NCI-H128 (cell line): ENCODE measurements around the gene SNRK.

Experiments used
- DNase-seq: peaks from one replicate; lab custom pipeline; 2025; ENCODE audit not compliant: unreplicated experiment; lab: John Stamatoyannopoulos, UW

The SNRK gene

DNA sequence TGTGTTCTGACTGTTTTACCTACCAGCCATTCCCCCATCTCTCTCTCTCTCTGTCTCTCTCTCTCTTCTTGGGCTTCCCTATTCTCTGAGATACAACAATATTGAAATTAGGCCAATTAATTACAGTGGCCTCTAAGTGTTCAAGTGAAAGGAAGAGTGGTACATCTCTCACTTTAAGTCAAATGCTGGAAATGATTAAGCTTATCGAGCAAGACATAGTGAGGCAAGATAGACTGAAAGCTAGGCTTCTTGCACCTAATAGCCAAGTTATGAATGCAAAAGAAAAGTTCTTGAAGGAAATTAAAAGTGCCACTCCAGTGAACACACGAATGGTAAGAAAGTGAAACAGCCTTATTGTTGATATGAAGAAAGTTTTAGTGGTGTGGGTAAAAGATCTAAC, 21.3 kb downstream of the SNRK start:
- no peak for DNase-seq

DNA sequence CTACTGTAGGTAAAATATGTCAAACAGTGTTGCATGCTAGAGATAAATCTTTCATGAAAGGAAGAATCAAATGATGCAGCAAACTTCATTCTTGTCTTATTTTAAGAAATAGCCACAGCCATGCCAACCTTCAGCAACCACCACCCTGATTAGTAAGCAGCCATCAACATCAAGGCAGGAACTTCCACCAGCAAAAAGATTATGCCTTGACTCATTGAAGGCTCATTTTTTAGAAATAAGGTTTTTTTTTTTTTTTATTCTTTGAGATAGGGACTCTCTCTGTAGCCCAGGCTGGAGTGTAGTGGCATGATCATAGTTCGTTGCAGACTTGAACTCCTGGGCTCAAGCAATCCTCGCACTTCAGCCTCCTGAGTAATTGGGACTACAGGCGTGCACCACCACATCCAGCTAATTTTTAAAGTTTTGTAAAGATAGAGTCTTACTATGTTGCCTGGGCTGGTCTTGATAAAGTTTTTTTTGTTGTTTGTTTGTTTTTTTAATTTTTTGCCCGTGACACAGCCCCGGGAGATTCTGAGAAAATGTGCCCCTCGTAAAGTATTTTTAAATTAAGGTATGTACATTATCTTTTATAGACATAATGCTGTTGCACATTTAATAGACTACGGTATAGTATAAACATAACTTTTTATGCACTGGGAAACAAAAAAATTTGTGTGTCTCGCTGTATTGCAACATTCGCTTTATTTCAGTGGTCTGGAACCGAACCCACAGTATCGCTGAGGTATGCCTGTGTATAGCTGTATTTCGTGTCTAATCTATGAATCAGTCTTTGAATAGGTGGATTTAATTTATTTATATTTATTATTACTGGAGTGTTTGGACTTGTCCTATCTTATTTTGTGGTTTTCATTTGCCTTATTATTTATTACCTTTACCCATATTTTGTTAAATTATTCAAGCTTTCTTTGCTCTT, 23.3 kb downstream of the SNRK start:
- DNase-seq: no peak

DNA sequence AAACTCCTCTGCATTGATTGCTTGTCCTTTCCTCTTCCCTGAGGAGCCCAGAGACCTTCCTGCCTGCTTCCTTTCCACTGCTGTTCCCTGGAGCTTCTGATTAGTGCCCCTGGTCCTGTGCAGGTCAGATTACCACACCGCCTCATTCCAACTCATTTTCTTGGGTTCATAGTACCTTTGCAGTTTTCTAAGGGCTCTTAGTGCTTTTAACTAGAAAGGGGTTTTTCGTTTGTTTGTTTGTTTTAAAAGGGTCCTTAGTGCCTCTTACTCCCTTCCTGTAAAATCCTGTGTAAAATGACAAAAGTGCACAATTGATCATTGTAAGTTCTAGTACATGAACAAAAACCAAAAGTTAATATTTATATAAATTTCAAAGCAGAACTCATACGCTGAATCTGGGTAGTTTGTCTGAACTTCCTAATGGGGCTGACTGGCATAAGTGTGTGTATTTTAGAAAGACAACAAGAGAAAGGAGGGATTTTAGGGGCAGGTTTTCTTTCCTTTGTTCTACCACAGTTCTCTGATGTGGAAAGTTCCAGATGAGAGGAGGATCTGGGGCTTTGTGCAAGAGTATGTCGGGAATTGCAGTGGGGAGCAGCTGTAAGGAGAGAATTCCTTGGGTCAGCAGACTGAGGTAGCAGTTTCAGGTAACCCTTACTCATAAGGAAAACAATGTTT, 30.6 kb downstream of the SNRK start:
- DNase-seq: no peak

DNA sequence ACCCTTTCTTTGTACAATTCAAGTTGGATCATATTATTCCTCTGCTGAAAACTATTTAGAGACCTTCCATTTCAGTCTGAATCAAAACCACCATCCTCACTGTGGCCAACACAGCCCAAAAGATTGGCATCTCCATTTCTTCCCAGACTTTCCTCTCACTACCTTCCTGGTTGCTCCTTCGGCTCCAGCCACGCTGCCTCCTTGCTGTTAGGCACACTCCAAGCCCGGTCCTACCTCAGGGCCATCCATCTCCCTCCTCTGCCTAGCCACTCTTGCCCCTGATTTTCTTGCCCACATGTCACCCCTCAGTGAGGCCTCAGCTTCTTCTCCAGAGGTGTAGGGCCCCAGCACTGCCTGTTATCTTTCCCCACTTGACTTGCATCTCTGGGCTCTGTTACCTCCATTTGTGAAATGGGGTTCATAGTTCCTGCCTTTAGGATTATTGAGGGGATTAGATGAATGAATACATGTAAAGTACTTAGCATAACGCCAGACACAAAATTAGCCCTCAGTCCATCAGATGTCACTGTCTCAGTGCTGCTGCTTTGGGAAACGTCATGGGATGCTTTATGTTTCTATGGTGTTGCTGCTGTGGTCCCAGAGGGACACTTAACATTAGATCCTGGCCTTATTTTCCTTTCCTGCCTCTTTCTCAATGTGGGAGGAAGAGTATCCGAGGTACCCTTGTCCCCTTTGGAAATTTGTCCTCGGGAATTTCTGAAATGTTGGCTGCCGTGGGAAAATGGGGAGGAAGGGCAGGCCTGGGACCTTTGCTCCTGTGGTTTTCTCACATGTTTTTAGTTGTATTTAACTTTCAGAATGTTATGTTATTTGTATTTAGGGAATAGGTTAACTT, 31.3 kb downstream of the SNRK start:
- no peak for DNase-seq

DNA sequence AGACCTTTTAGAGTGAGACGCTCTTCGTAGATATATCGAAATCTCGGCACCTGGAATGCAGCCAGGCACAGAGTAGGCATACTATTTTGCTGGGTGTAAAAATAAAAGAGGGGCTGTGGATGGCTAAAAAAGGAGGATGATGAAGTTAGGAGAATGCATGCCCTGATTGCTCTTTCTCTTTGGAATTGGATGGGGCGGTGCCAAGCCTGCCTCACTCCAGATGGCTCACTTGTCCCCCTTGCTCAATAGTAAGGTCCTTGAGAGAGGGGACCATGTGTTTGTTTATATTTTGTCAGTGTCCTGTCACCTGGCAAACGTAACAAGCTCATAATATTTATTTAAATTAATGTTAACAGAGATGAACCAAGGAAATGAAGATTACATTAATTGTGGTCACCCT, 33.0 kb downstream of the SNRK start:
- no peak for DNase-seq

DNA sequence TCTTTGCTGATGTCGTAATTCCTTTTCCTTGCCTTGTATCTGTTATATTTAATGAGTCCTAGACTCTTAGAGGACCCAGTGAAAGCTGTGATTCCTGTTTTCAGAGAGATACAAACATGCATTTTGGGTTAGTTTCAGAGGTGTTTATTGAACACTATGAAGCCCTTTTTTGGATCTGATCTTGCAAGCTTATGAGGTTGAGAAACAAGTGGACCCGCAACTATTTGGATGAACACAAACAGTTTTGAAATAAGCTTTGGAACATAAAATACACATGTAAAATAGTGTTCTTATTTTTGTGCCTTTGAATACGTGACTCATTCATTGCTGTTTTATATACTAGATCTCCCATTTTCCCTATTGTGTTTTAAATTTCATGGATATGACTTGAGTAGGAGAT, 33.5 kb downstream of the SNRK start:
- DNase-seq: no peak

DNA sequence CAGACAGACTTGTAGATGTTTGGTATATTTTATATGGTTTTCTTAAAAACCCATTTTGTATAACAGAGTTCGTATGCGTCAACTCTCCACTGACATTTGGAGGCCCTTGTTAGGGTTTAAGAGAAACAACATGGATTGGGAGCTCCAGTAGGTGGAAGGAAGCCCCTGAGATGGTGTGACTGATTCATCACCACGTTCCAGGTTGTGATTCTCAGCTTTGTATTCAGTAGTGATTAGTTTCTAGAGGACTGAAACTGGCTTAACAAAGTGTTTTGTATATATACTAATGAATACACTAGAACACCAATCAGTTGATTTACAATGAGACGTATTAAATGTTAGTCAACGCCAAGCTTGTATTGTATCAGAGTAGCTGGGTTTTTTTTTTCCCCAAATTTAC, 33.9 kb downstream of the SNRK start:
- DNase-seq: no peak

DNA sequence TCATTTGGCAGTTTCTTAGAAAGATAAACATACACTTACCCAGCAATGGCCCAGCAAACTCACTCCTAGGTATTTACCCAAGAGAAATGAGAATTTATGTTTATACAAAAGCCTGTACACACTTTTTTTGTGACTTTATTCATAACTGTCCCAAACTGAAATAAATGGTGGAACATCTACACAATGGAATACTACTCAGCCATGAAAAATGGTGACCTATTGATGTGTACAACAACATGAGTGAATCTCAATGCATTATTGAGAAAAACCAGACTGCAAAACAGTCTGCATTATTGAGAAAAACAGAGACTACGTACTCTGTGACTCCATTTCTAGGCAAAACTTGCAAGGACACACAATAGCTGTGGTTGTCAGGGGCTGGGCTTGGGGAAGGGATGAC, 37.2 kb downstream of the SNRK start:
- no peak for DNase-seq

DNA sequence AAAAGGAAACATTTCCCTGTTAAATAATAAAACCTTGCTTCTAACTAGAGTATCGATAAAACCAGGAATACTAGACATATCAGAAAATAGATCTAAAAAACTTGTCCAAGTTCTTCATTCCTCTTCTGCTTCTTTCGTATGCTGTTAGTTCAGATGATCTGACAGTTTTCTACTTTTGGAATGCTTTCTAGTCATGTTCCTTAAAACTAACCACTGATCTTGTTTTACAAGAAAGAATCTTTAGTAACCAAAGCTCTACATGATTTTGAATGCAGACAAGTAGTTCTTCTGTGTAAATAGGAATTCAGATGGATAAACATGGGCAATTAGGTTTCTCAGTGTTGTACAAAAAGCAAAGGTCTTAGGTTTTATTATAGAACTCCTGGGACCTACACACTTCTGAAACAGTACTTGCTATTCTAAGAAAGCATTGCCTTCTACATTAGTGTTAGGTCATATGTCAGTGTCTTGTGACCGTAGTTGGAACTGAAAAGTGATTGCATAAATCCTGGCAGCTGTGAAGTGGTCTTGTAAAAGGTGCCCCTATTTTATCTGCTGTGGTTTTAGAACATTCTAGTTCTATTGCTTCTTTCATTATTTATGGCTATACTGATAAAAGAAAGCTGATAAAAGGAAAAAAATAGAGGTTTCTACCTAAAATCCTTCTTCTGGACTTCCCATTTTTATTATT, 40.7 kb downstream of the SNRK start:
- DNase-seq: no peak

DNA sequence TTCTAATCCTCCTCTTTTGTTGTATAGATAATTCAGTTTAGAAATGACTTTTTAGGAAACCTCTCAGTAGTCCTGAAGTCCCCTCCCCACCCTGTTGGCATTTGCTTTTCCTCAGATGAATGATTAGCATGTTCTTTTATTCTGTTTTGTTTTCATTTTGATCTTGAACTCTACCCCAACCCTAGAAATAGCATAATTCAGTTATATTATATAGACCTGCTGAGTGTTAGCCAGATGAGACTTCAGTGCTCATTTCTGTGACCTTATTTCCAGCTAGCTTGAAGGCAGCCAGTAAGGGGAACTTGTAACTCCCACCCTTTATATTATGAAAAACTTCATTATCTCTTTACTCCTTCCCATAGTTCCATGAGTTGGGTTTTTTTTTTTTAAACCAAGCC, 41.2 kb downstream of the SNRK start:
- no peak for DNase-seq

DNA sequence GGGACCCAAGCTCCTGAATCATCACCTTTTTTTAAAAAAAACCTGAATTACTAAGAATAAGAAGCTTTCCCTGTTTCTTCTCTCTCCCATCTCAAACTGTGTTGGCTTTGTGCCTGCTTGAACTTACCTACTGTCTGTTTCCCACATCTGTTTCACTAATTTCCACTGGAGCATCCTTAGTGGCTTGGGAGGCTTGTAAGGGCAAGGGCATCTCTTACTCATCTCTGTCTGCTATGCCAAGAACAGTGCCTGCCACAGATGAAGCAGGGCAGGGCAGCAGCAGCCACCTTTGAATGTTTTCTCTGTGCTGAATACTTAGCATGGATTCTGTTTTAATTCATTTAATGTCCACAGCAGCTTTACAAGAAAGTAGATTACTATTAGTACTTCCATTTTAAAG, 42.3 kb downstream of the SNRK start:
- no peak for DNase-seq

DNA sequence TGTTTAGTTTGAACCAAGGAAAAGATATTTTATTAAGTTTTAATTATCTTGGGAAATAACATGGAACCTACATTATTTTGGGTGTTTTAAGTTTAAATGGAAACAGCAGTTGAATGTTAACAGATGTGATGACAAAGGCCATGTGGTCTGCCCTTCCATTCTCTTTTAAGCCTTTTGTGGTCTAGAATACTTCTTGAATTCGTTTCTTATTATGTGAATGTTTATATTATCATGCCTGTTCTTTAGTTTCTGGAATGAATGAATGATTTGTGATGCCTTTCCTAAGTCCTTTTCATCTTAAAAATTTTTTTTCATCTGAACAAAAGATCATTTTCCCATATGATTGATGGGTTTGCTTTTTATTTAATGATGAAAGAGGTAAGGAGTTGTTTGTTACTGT, 44.6 kb downstream of the SNRK start:
- no peak for DNase-seq

DNA sequence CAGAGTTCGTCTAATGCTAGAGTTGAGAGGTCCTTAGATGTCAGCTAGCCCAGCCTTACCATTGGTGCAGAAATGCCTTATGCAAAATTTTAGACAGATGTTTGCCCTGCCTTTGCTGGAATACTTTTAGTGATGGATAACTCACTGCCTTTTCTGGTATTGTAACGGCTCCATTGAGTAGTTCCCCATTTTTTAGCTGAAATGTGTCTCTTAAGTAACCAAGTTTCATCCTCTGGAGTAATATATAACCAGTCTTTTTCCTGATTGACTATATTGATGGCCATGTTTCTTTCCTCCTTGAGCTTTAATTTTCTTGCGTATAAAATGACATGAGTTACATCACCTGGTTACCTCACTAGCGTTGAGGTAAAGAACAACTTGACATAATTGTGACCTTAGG, 45.0 kb downstream of the SNRK start:
- DNase-seq: no peak

DNA sequence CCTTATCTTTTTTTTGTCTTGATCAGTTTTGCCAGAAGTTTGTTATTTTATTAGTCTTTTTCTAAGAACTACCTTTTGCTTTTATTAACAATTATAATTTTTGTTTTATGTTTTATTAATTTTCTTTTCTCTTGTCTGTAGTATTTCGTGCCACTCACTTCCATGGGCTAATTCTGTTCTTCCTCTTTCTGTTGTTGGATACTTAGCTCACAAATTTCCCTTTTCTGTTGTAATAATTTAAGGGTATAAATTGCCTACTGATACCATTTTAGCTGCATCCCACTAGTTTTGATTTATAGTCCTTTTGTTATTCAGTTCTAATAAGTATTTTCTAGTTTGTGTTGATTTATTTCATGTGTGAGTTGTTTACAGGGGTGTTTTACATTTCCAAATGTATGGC, 48.6 kb downstream of the SNRK start:
- DNase-seq: no peak

DNA sequence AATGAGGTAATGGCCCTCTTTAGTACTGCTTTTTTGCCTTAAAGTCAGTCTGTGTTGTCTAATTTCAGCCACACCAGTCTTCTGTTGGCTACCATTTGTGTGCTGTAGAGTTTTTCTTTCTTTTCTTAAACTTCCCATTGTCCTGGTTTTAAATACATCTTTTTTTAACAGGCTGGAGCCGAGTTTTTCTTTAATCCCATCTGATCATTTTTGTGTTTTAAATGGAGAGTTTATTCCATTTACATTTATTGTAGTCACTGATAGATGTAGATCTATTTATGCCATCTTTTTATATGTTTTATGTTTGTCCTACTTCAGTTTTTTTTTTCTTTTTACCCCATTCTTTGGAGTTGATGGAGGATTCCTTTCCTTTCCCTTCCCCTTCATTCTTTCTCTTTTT, 49.5 kb downstream of the SNRK start:
- DNase-seq: no peak

DNA sequence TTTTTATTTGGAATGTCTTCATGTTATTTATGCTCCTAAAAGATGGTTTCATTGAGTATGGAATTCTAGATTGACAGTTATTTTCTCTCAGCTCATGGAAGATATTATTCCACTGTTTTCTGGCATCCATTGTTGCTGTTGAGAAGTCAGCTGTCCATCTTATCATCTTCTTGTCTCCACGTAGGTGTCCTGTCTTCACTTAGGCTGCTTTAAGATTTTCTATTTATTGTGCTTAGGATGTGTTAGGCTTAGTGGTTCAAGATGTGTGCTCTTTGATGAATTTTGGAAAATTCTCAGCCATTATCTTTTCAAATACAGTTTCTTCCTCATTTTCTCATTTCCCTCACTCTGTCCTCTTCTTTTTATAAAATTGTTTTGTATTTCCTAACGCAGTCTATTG, 52.0 kb downstream of the SNRK start:
- DNase-seq: no peak

DNA sequence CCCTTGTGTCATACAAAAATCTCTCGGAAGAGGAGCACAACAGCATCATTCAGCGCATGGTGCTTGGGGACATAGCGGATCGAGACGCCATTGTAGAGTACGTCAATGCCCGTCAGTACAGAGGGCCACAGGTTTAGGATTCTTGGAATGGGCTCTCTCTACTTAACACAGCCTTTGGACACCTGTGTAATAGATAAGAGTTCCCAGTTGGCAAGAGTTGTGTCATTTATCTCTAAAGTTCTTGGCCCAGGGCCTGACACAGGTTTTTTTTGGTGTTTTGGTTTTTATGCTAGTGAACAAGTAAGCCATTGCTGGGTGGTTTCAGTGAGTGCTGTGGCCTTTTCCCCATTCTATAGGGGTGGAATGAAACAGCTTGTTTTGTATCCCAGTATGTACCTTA, 54.1 kb downstream of the SNRK start:
- DNase-seq: no peak

DNA sequence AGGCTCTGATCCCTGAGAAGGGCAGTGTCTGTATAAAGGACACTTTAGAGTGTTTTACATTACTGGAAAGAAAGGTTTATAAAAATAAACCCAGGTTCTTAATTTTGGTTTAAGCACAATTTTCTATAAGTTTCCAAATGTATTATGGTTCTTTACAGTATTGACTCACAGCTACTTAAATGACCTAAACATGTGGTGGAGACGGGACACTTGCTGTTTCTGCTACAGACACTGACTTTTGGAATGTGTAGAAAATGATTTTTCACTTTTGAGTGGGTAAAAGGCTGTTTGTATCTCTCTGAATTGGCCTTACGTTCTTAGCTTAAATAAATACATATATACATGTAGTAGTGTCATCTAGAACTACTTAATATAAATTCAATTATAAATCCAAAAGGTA, 55.4 kb downstream of the SNRK start:
- no peak for DNase-seq

DNA sequence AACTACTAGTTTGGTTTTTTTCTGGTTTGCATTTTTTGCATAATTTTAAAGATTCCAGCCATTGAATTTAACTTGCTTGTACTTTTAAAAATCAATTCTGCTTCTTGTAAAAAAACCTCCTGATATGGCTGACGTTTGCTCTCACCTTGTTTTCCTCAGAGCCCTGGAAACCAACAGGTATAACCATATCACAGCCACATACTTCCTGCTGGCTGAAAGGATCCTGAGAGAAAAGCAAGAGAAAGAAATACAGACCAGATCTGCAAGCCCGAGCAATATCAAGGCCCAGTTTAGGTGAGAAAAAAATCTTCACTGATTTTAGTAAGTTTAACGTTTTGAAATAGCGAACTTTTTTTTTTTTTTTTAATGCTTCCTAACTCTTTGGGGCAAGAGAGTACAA, 56.8 kb downstream of the SNRK start:
- DNase-seq: no peak

DNA sequence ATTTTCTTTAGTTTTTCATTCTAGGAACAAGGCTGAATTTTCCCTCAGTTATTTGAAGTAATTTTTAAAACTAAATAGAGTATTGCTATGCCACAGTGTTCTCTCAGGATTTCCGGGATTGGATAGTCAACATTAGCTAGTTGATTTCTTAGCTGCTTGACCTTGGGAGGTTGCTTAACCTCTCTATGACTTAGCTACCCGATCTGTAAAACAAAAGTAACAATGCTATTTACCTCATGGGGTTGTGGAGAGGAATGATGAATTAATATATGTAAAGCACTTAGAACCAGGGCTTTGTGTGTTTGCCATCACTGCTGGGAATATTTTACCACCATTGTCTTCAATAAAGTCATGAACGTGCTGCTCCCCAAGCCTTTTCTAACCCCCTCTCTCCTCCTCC, 57.5 kb downstream of the SNRK start:
- DNase-seq: no peak

DNA sequence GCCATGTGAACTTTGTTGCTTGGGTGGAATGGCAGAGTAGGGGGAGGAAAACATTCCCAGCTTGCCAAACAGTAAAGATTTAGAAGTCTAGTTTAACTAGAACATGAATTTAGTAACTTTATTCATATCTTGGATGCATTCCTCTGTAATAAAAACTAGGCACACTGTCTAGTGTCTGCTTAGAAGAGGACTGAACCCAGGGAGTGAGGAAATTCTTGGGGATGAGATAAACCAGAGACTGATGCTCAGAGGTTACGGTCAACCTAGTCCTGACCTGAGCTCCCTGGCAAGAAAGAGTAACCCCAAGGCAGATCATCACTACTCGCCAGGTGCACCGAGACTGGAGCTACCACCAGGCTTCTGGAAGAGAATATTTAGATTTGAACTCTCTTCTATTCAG, 58.2 kb downstream of the SNRK start:
- no peak for DNase-seq
